ENCODE results near the gene INIP. TPM values are rescaled to one million over a fixed set of nuclear protein-coding genes. Genes with fewer than 3 reads are reported as not detected.

INIP gene, protein sequence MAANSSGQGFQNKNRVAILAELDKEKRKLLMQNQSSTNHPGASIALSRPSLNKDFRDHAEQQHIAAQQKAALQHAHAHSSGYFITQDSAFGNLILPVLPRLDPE
- 10 to 100 TPM; 34.7 to 43.5 TPM for total RNA-seq

DNA sequence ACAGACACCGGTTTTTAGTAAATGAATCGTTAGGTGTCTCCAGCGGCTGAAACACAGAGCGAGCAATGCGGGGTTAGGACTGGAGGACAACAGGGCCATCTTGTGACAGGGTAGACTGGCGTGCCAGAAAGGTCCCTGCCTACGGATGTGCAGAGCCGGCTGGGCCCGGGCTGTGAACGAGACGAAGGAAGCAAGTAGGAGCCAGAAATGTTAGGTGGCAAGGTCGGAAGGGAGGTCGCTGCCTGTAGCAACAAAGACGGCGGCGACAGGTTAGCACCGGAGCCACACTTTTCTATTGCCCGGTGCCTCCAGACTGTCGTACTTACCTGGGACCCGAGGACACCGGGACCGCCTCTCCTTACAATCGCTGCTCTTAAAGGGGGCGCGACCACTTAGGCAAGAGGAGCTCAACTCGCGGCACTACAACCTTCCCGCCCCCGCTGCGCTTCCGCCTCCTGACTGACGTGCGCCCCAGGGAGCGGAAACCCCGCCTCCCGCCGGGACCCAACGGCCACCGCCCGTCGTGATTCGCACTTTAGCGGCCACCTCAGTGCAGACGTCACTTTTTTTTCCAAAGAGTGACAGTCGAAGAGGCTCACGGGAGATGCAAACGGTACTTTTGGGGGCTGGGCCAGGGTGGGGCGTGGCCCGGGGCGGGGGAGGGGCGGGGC, at the start of gene INIP:
INIP (minus strand) TSS at position 457 of the 671 bp plus-strand sequence. CDS start 1,632 bp downstream, outside the sequence.
- Mint-ChIP-seq H3K4me3 (peak within 1 kb of the TSS; percentile 90 to 96), H3K9me3 (no peaks in the 10 kb centered on the region), H3K36me3 (ENCODE audit: insufficient read depth in 2 of 2) (peaks cover 3% of the 10 kb centered on the region in 2 donors), H3K27me3 (ENCODE audit: low read depth) (no peaks in the 10 kb centered on the region), H3K4me1 (ENCODE audit: low read depth) (peaks cover 29% of the 10 kb centered on the region), H3K27ac (peak within 1 kb of the TSS; percentile 95)
- ATAC-seq (replicated peaks in 1 of 2): peak; percentile 91 to 94
- DNase-seq: peak; percentile 98 to 99

GRCh38 chr9:112765281-112765680, 47.4 kb upstream of the INIP start:
- H3K9me3 Mint-ChIP-seq: peaks cover 3% of the 10 kb centered on the region in 2 donors
- peaks cover 2 to 5% of the 10 kb centered on the region in 2 donors for H3K36me3 Mint-ChIP-seq (ENCODE audit: insufficient read depth in 2 of 2)
- no peak overlapping the region for H3K27ac Mint-ChIP-seq
- H3K4me3 Mint-ChIP-seq: no peak overlapping the region
- no peaks in the 10 kb centered on the region for H3K27me3 Mint-ChIP-seq (ENCODE audit: low read depth)
- ATAC-seq (replicated peaks in 1 of 2) (no peak), DNase-seq (no peak)
- H3K4me1 Mint-ChIP-seq (ENCODE audit: low read depth): peaks cover 21% of the 10 kb centered on the region

- DNase-seq (no peak), ATAC-seq (replicated peaks in 1 of 2) (no peak)
- H3K4me3 Mint-ChIP-seq: no peak overlapping the region
- peaks cover 2 to 5% of the 10 kb centered on the region in 2 donors for H3K36me3 Mint-ChIP-seq (ENCODE audit: insufficient read depth in 2 of 2)
- peaks cover 3% of the 10 kb centered on the region in 2 donors for H3K9me3 Mint-ChIP-seq
- no peaks in the 10 kb centered on the region for H3K27me3 Mint-ChIP-seq (ENCODE audit: low read depth)
- no peak overlapping the region for H3K27ac Mint-ChIP-seq
- H3K4me1 Mint-ChIP-seq (ENCODE audit: low read depth): peaks cover 26% of the 10 kb centered on the region
Measured at GRCh38 chr9:112764837-112765236, 46.9 kb upstream of the INIP start.

DNA sequence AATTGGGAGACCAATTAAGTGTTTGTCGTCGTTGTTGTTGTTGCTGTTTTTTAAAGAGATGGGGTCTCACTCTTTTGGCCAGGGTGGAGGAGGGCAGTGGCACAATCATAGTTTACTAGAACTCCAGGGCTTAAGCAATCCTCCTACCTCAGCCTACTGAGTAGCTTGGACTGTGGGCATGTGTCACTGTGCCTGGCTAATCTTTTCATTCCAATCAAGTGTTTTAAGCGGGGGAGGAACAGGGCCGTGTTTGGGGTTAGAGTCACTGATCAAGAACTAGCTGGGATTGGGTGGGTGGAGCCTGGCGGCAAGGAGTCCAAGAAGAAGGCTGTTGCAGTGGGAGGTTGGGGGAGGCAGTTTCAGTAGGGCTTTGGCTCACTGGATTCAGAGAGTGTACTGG, 46.4 kb upstream of the INIP start:
- ATAC-seq (replicated peaks in 1 of 2): no peak
- Mint-ChIP-seq H3K4me3 (no peak overlapping the region), H3K9me3 (peaks cover 3% of the 10 kb centered on the region in 2 donors), H3K36me3 (ENCODE audit: insufficient read depth in 2 of 2) (peaks cover 2 to 5% of the 10 kb centered on the region in 2 donors), H3K4me1 (ENCODE audit: low read depth) (peaks cover 26% of the 10 kb centered on the region), H3K27ac (no peak overlapping the region), H3K27me3 (ENCODE audit: low read depth) (no peaks in the 10 kb centered on the region)
- no peak for DNase-seq

DNA sequence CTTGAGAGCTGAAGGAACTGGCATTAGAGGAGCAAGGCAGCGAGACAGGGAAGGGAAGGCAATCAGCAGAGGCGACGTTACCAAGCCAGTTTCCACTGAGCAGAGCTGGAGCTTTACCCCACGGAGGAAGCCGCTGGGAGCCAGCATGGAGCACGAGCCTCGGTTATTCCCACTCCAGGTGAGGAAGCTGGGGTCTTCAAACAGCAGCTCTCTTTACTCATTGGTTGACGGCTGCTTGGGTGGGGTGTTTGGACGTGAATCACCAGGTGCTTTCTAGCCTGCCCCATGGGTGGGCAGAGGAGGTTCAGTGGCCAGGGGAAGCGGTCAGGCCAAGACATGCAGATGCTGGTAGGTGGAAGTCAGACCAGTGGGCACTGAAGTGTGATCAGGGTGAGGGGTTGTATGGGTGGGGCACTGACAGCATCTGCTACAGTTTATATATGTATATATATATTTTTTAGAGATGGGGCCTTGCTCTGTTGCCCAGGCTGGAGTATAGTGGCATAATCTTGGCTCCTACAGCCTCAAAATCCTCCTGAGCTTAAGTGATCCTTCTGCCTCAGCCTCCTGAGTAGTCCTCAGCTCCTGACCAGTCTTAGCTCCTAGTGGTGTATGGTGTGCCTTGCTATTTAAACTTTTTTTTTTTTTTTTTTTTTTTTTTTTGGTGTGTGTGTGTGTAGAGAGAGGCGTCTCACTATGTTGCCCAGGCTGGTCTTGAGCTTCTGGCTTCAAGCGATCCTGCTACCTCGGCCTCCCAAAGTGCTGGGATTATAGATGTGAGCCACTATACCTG, 45.0 kb upstream of the INIP start:
- Mint-ChIP-seq H3K4me3 (no peak overlapping the region), H3K4me1 (ENCODE audit: low read depth) (peaks cover 23% of the 10 kb centered on the region)

GRCh38 chr9:112761912-112762655, 44.2 kb upstream of the INIP start:
- H3K27ac Mint-ChIP-seq: no peak overlapping the region
- H3K27me3 Mint-ChIP-seq (ENCODE audit: low read depth): no peaks in the 10 kb centered on the region
- DNase-seq (no peak), ATAC-seq (replicated peaks in 1 of 2) (no peak)
- H3K4me3 Mint-ChIP-seq: no peak overlapping the region
- peaks cover 31% of the 10 kb centered on the region for H3K4me1 Mint-ChIP-seq (ENCODE audit: low read depth)
- peaks cover 2 to 5% of the 10 kb centered on the region in 2 donors for H3K36me3 Mint-ChIP-seq (ENCODE audit: insufficient read depth in 2 of 2)
- peaks cover 3% of the 10 kb centered on the region in 2 donors for H3K9me3 Mint-ChIP-seq

More for the DNA sequence above, 45.0 kb upstream of the INIP start:
- no peaks in the 10 kb centered on the region for H3K27me3 Mint-ChIP-seq (ENCODE audit: low read depth)
- H3K36me3 Mint-ChIP-seq (ENCODE audit: insufficient read depth in 2 of 2): peaks cover 2 to 5% of the 10 kb centered on the region in 2 donors
- peaks cover 3% of the 10 kb centered on the region in 2 donors for H3K9me3 Mint-ChIP-seq
- DNase-seq: no peak
- ATAC-seq (replicated peaks in 1 of 2): no peak
- H3K27ac Mint-ChIP-seq: no peak overlapping the region

- no peak overlapping the region for H3K27ac Mint-ChIP-seq
- H3K9me3 Mint-ChIP-seq: no peaks in the 10 kb centered on the region
- no peak for ATAC-seq (replicated peaks in 1 of 2)
- H3K36me3 Mint-ChIP-seq (ENCODE audit: insufficient read depth in 2 of 2): no peaks in the 10 kb centered on the region
- H3K4me3 Mint-ChIP-seq: no peak overlapping the region
- no peak for DNase-seq
- H3K27me3 Mint-ChIP-seq (ENCODE audit: low read depth): no peaks in the 10 kb centered on the region
- H3K4me1 Mint-ChIP-seq (ENCODE audit: low read depth): peaks cover 36% of the 10 kb centered on the region
Measured at GRCh38 chr9:112760821-112761220, 42.9 kb upstream of the INIP start.

DNA sequence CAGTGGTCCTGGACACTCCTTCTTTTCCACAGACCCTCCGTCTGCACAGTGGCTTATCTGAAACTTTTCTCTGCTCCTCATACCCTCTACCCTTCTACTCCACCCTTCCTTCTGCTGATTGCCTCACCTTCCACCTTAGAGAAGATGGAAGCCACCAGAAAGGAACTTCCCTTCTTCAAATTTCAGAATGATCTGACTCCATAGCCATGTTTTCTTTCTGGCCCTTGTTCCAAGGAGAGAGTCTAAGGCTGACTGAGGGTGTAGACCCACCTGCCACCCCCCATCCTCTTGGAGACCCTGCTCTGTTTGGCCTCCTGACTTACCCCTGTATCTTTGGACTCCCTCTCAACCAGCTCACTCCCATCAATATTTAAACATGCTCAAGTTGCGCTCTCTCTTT, 40.0 kb upstream of the INIP start:
- Mint-ChIP-seq H3K4me3 (no peak overlapping the region), H3K9me3 (no peaks in the 10 kb centered on the region), H3K27ac (no peak overlapping the region), H3K36me3 (ENCODE audit: insufficient read depth in 2 of 2) (no peaks in the 10 kb centered on the region), H3K4me1 (ENCODE audit: low read depth) (peaks cover 56% of the 10 kb centered on the region), H3K27me3 (ENCODE audit: low read depth) (no peaks in the 10 kb centered on the region)
- DNase-seq: no peak
- no peak for ATAC-seq (replicated peaks in 1 of 2)

GRCh38 chr9:112757282-112757883, 39.5 kb upstream of the INIP start:
- Mint-ChIP-seq H3K27me3 (ENCODE audit: low read depth) (no peaks in the 10 kb centered on the region), H3K9me3 (no peaks in the 10 kb centered on the region), H3K4me3 (no peak overlapping the region), H3K36me3 (ENCODE audit: insufficient read depth in 2 of 2) (no peaks in the 10 kb centered on the region), H3K4me1 (ENCODE audit: low read depth) (peaks cover 62% of the 10 kb centered on the region), H3K27ac (no peak overlapping the region)
- no peak for ATAC-seq (replicated peaks in 1 of 2)
- DNase-seq: no peak

GRCh38 chr9:112755675-112756074, 37.8 kb upstream of the INIP start:
- Mint-ChIP-seq H3K27ac (no peak overlapping the region), H3K4me1 (ENCODE audit: low read depth) (peaks cover 69% of the 10 kb centered on the region), H3K27me3 (ENCODE audit: low read depth) (no peaks in the 10 kb centered on the region), H3K36me3 (ENCODE audit: insufficient read depth in 2 of 2) (no peaks in the 10 kb centered on the region), H3K9me3 (no peaks in the 10 kb centered on the region), H3K4me3 (no peak overlapping the region)
- ATAC-seq (replicated peaks in 1 of 2) (no peak), DNase-seq (no peak)

GRCh38 chr9:112755016-112755427, 37.1 kb upstream of the INIP start:
- Mint-ChIP-seq H3K4me3 (peak overlapping the region; percentile 45 to 52), H3K27ac (peak overlapping the region; percentile 9), H3K4me1 (ENCODE audit: low read depth) (peaks cover 66% of the 10 kb centered on the region), H3K9me3 (no peaks in the 10 kb centered on the region), H3K27me3 (ENCODE audit: low read depth) (no peaks in the 10 kb centered on the region), H3K36me3 (ENCODE audit: insufficient read depth in 2 of 2) (no peaks in the 10 kb centered on the region)
- DNase-seq (no peak), ATAC-seq (replicated peaks in 1 of 2) (no peak)

DNA sequence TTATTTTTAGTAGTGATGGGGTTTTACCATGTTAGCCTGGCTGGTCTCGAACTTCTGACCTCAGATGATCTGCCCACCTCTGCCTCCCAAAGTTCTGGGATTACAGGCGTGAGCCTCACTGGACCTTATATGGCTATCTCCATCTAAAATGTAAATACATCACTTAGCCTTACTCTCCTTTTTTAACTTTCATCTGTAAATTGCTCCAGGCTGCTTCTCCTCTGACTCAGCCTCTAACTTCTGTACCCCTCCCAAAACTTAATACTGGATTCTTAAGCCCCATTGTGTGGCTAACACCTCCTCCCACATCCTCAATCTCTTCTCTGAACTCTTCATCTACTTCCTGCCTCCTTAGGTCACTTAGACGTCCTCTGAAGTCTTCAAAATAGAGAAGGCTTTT, 36.7 kb upstream of the INIP start:
- DNase-seq (peak; percentile 28 to 38), ATAC-seq (replicated peaks in 1 of 2) (peak; percentile 59 to 67)
- Mint-ChIP-seq H3K36me3 (ENCODE audit: insufficient read depth in 2 of 2) (no peaks in the 10 kb centered on the region), H3K27ac (peak overlapping the region; percentile 9), H3K4me1 (ENCODE audit: low read depth) (peaks cover 68% of the 10 kb centered on the region), H3K27me3 (ENCODE audit: low read depth) (no peaks in the 10 kb centered on the region), H3K9me3 (no peaks in the 10 kb centered on the region), H3K4me3 (peak overlapping the region; percentile 45 to 52)

Data from activated T-cell treated with anti-CD3 and anti-CD28 coated beads, Interleukin-2, amount 50 U/mL, for 72 hours (primary cell).